ENCODE measurements around the gene ST6GALNAC5. TPM values are rescaled to one million over a fixed set of nuclear protein-coding genes. Genes with fewer than 3 reads are reported as not detected.

ST6GALNAC5 gene
- polyA plus RNA-seq, 4 donors, result 3.1 to 4.6 (median 4.3) TPM

DNA sequence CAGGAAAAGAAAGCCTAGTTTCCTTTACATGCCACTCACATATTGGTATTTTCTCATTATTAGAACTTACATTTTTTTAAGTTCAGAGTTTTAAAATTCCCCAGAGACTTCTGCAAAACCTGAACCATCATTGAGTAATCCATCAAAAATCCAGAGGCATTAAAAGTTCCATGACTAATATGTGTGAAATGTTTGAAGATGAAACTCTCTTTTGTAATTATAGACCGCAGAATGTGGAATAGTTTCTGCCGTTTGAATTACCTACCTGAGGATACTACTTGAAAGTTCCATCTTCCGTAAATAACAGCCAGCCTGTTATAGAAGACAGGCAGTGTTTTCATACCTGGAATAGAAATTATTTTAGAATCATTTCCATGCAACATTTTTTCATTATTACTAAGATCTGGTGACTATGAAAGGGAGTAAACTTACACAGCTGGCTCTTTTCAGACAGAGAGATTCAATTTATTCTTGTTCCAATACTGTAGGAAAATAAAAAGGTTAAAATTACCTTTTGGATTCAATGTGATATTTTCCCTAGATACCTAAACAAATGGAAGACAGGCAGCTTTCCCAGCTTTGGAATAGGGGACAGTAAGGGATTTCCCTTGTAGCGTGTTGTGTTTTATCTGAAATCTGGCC, 131.4 kb downstream of the ST6GALNAC5 start:
- no peak for DNase-seq (ENCODE audit: low read depth in 4 of 4, low spot score in 2 of 4)

DNA sequence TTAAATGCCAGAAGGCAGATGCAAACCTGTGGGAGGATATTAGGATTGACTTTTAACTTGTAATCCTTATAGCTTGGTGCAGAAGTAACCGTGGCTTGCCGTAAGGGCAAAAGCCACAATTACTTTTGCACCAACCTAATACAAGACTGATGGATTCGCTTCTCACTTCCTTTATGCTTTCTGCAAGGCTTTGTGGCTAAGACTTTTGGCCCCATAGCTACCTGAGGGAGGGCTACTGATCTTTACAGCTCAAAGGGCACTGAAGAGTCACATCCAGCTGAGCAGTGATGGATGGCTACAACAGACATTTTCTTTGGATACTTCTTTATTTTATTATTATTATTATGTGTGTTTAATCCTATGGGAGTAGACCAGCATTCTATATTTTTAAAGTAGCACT, 140.4 kb downstream of the ST6GALNAC5 start:
- no peak for DNase-seq (ENCODE audit: low read depth in 4 of 4, low spot score in 2 of 4)

DNA sequence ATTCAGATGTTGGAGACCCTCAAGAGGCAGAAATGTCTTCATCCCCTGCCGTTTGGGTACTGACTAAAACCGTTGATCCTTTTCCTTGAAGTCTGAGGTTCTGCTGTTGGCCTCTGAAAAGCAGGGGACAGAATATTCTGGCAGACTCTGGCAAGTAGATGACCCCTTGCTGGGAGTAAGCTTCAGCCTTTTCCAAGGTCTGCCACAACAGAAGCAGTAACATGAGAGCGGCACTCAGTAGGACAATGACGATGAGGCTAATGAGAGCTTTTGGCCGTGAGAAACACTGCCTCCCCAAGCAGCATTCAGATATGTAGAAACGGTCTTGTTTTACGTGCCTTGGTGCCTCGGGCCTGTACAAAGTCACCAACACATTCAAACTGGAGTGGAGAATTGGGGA, 143.7 kb downstream of the ST6GALNAC5 start:
- DNase-seq (ENCODE audit: low read depth in 4 of 4, low spot score in 2 of 4), result no peak

GRCh38 chr1:77012066-77012465, 144.8 kb downstream of the ST6GALNAC5 start:
- no peak for DNase-seq (ENCODE audit: low read depth in 4 of 4, low spot score in 2 of 4)

GRCh38 chr1:77014073-77014788, 147.0 kb downstream of the ST6GALNAC5 start:
- no peak for DNase-seq (ENCODE audit: low read depth in 4 of 4, low spot score in 2 of 4)

- DNase-seq (ENCODE audit: low read depth in 4 of 4, low spot score in 2 of 4), result no peak
Measured at GRCh38 chr1:77015748-77016341, 148.6 kb downstream of the ST6GALNAC5 start.

- no peak for DNase-seq (ENCODE audit: low read depth in 4 of 4, low spot score in 2 of 4)
Measured at GRCh38 chr1:77016386-77016985, 149.2 kb downstream of the ST6GALNAC5 start.

DNA sequence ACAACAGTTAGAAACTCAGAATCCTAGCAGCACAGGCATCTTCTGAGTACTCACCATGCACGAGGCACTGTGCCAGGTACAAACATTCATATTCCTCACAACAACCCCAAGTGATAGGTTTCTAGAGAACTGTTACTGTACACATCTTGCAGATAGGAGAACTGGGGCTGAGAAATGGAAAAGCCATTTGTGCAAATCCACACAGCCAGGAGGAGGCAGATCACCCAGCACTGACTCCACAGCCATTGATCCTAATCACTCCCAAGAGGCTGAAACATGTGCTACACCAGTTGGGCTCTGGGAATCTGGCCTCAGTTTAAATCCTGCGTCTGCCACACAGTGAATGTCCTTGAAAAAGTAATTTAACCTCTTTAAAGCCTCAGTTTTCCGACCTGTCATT, 151.0 kb downstream of the ST6GALNAC5 start:
- DNase-seq (ENCODE audit: low read depth in 4 of 4, low spot score in 2 of 4), result no peak

DNA sequence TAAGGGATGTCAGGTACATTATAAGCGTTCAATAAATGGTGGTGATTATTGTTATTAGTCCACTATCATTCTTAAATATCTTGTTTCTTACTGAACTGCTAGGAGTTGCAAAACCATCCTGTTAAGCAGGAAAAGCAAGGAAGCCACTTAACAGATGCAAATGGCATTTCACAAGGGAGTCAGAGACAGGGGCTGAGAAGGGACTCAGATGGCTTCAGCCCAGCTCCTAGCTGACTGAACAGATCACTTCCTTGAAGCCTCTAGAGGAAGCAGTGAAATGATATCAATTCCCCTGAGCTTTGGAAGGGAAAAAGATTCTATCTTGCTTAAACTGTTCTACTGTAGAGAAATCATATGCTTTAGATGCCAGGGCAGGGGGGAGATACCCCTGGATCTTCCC, 151.5 kb downstream of the ST6GALNAC5 start:
- no peak for DNase-seq (ENCODE audit: low read depth in 4 of 4, low spot score in 2 of 4)

DNA sequence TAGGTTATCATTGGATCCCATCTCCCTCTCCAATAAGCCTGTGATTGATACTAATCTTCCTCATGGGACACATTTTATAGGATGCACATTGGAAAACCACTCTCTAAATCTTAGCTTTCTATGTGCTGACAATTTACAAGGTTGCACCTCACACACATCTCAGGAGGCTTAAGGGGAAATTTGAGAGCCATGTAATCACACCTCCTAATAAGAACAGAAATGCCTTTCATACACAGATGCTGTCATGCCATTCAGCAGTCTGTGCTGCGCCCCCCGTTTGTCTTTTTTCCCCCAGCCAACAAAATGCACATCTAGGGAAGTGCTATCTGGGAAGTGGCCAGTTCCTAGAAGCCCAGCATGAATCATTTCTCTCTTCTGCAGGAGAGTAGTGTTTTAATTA, 154.5 kb downstream of the ST6GALNAC5 start:
- DNase-seq (ENCODE audit: low read depth in 4 of 4, low spot score in 2 of 4), result no peak

GRCh38 chr1:77024500-77024899, 157.2 kb downstream of the ST6GALNAC5 start:
- DNase-seq (ENCODE audit: low read depth in 4 of 4, low spot score in 2 of 4), result no peak

DNA sequence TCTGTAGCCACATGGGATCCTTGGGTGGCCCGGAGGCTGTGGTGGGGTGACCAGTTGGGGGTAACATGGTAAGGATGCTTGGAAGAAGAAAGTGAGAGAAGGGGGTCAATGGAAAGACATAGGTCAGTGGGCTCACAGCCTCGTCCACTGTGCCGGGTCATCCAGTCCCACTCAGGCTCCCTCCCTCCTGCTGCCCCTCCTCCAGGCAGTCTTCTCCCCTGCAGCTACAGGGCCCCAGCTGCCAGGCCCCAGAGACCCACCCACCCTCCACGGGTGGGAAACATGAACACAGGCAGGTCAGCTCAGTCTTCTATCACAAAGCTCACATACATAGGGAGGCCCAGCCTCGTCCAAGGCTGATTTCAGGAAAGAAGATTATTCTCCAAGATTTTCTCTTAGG, 158.3 kb downstream of the ST6GALNAC5 start:
- DNase-seq (ENCODE audit: low read depth in 4 of 4, low spot score in 2 of 4), result no peak

DNA sequence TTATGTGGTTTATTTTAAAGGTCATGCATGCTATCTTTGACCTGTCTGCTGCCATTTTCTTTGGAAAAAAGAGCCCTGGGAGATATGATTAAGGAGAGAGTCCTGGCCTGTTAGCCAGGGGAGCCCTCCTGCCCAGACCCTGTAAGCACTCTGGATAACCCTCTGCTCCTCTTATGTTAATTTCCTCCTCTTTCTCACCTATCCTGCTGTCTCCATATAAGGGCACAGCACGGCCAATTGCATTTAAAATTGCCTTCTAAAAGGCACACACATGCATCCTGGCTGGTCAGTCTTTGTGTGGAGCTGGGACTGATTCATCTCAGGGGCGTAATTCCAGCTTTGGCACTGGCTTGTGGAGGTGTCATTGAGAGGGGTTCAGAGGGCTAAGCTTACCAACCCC, 158.9 kb downstream of the ST6GALNAC5 start:
- DNase-seq (ENCODE audit: low read depth in 4 of 4, low spot score in 2 of 4), result no peak

DNA sequence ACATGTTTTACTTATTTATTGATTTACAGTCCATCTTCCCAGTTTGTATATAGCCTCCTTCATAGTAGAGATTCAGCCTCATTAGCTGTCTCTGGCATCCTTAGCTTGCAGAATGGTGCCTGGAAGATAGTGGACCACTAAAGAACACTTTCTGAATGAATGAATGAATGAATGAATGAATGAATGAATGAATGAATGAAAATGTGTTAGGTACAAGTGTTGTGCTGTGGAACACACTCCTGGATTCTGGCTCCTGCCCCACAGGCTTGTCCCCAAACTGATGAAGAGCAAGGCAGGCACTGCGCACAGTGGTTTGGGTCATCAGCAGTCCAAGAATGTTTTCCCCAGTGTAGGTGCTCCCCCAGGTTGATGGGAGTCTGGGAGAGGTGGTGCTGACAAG, 159.4 kb downstream of the ST6GALNAC5 start:
- DNase-seq (ENCODE audit: low read depth in 4 of 4, low spot score in 2 of 4), result no peak

- no peak for DNase-seq (ENCODE audit: low read depth in 4 of 4, low spot score in 2 of 4)
Measured at GRCh38 chr1:77027847-77028246, 160.6 kb downstream of the ST6GALNAC5 start.

GRCh38 chr1:77030401-77031105, 163.3 kb downstream of the ST6GALNAC5 start:
- DNase-seq (ENCODE audit: low read depth in 4 of 4, low spot score in 2 of 4), result no peak

DNA sequence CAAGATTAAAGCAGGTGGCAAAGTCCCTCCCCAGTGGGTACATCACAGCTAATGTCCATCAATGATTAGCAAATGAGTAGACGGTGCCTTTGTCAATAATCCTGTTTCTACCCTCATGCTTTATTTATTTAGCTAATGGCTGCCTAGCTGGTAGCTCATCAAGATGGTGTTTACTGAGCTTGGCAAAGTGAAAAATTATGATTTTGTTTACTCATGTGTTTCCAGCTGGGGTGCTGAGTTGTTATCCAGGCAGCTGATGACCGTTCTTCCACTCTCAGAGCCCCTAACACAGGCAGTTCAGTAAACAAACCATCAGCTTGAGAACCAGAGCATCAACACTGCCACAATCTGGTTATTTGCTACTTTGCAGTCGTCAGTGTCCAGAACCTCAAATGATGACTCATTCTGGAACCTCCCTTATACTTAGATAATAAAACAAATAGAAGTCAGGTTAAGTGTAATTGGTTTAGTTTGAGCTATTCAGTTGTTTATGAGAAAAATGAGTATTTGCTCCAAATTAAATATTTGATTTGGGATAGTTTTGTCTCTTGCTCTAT, 163.9 kb downstream of the ST6GALNAC5 start:
- DNase-seq (ENCODE audit: low read depth in 4 of 4, low spot score in 2 of 4), result no peak

DNA sequence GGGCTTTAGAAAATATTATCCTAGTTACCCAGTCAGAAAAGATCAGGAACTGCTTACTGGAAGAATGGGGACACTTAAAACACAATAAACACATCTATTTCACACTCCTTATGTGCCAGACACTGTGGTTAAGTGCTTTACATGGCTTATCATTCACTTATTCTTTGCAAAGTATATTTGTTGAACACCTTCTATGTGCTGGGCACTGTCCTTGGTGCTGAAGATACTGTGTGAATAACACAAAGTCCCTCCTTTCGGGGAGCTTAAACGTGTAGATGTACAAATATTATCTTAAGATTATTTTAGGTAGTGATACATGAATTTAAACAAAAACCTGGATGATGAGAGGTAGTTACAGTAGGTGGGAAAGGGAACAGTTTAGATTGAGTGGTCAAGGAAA, 169.3 kb downstream of the ST6GALNAC5 start:
- peak in 1 of 4 donors; percentile 13 for DNase-seq (ENCODE audit: low read depth in 4 of 4, low spot score in 2 of 4)

DNA sequence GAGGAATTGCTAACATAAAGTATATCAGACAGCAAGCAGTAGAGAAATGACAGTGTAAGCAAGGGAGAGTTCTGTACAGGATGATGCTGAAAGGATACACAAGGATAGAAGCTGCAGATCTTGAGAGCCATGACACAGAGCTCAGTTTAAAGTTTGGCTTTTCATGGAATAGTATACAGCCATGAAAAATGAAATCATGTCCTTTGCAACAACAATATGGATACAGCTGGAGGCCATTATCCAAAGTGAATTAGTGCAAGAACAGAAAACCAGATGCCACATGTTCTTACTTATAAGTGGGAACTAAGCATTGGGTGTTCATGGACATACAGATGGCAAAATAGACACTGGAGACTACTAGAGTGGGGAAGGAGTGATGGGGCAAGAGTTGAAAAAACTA, 169.8 kb downstream of the ST6GALNAC5 start:
- no peak for DNase-seq (ENCODE audit: low read depth in 4 of 4, low spot score in 2 of 4)

GRCh38 chr1:77038000-77038399, 170.7 kb downstream of the ST6GALNAC5 start:
- DNase-seq (ENCODE audit: low read depth in 4 of 4, low spot score in 2 of 4), result no peak

DNA sequence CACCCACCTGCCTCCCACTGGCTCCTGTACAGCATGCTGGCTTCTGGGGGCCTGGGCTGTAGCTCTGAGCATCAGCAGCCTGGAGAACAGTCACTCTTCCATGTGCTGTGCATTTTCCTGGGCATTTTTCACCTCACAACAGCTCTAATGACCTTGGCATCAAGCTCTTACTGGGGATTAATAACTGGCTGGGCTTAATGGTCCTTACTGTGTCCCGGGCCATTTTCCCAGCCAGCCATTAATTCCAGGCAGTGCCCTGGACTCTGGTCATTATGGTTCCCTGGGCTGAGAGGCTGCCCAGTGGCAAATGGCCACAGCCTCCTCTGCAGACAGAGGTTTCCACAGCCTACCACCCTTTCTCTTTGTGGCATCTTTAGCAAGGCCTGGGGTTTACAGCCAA, 171.8 kb downstream of the ST6GALNAC5 start:
- DNase-seq (ENCODE audit: low read depth in 4 of 4, low spot score in 2 of 4), result no peak
